GM21529 (cell line): ENCODE measurements around the gene EXD1.

Experiments used
- ATAC-seq: cut with Tn5 transposase; IDR thresholded peaks from one replicate; pipeline ENCODE4 v1.9.1; 2021; ENCODE audit not compliant: unreplicated experiment

The EXD1 gene

GRCh38 chr15:41231422-41232226, 1.1 kb upstream of the EXD1 start:
- peak; percentile 40 for ATAC-seq

GRCh38 chr15:41230345-41230649, 260 bp downstream of the EXD1 start:
- ATAC-seq = no peak

- ATAC-seq = no peak
Observed at GRCh38 chr15:41219381-41219780, 11.2 kb downstream of the EXD1 start.

GRCh38 chr15:41218851-41219250, 11.7 kb downstream of the EXD1 start:
- ATAC-seq = no peak

DNA sequence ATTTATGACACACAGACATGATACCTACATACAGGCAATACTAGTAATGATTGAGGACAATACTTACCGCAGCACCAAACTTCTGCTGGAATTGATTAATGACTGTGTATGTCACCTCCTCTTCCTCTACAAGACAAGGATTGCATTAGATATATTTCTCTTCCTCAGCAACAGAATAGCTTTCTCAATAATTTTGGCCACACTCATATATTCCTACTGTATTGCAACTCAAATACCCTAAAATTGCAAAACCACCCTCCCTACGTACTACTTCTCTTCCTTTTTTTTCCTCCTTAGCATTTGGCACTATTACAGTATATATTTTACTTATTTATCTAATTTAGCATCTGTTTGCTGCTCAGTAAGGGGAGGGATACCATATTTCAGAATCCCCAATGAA, 14.8 kb downstream of the EXD1 start:
- ATAC-seq = no peak

DNA sequence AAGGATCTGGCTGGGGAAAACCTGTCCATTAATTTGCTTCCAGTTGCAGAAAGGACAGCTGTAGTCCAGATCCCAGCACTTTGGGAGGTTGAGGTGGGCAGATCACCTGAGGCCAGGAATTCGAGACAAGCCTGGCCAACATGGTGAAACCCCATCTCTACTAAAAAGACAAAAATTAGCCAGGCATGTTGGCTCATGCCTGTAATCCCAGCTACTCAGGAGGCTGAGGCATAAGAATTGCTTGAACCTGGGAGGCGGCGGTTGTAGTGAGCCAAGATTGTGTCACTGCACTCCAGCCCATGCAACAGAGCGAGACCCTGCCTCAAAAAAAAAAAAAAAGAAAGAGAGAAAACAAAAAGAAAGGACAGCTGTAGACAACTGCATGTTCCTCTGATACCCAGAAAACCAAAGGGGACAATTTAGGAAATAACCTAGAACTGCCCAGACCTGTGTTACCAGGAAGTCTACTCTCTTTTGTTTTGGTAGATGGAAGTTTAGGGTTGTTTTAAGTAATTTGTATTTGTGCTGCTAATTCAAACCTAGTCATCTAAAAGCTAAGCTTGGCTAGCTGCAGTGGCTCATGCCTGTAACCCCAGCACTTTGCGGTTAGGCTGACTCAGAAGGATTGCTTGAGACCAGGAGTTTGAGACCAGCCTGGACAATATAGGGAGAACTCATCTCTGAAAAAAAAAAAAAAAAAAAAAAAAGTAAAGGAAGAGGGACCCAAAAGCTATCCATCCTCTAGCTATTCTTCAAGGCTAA, 22.7 kb downstream of the EXD1 start:
- ATAC-seq = no peak

GRCh38 chr15:41205315-41205714, 25.2 kb downstream of the EXD1 start:
- no peak for ATAC-seq

DNA sequence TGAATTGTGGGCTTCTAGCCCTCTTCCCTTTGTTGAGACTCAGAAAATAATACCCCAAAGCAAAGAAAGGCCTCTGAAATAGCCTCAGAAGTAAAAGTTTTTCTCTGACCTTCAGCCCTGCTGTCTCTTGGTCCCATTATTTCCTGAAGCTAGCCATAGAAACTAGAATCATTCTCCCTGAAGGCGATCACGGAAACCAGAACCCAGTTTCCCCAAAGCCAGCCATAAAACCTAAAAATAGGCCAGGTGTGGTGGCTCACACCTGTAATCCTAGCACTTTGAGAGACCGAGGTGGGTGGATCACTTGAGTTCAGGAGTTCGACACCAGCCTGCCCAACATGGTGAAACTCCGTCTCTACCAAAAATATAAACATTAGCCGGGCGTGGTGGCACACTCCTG, 27.2 kb downstream of the EXD1 start:
- ATAC-seq = no peak

DNA sequence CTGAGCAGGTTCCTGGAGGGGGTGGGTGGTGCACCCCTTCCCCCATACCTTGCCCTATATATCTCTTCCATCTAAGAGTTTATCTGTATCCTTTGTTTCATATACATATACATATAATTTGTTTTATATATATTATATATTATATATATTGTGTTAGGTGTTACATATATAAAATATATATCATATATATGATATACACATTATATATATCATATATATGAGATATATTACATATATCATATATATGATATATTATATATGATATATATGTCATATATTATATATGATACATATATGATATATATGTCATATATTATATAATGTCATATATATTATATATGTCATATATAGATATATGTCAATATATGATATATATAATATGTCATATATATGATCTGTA, 31.1 kb downstream of the EXD1 start:
- ATAC-seq = no peak

DNA sequence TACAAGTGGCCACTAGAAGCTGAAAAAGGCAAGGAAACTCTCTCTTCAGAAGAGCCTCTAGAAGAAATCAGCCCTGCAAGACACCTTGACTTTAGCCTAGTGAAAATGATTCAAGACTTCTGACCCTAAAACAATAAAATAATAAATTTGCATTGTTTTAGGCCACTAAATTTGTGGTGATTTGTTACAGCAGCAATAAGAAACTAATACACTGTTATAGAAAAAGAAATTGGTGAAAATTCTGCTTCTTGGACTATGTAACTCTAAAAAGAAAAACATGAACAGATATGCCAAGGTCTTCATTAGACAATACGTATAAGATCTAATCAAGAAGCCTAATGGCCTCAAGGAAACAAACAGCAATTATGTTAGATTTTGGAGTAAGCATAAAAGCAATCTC, 36.1 kb downstream of the EXD1 start:
- ATAC-seq = no peak

- ATAC-seq = no peak
Observed at GRCh38 chr15:41183581-41183980, 47.0 kb downstream of the EXD1 start.

GRCh38 chr15:41182266-41182665, 48.3 kb downstream of the EXD1 start:
- ATAC-seq = no peak

- ATAC-seq = no peak
Observed at GRCh38 chr15:41180206-41180789, 50.3 kb downstream of the EXD1 start.

DNA sequence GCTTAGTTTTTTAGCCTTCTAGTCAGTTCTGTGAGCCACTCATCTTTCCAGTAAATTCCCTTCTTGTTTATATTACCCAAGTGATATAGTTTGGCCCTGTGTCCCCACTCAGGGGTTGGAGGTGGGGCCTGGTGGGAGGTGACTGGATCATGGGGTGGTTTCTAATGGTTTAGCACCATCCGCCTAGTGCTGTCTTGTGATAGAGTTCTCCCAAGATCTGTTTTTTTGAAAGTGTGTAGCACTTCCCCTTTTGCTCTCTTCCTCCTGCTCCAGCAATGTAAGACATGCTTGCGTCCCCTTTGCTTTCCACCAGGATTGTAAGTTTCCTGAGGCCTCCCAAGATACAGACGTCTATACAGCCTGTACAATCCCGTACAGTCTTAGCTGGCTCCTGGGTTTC, 60.8 kb downstream of the EXD1 start:
- no peak for ATAC-seq

DNA sequence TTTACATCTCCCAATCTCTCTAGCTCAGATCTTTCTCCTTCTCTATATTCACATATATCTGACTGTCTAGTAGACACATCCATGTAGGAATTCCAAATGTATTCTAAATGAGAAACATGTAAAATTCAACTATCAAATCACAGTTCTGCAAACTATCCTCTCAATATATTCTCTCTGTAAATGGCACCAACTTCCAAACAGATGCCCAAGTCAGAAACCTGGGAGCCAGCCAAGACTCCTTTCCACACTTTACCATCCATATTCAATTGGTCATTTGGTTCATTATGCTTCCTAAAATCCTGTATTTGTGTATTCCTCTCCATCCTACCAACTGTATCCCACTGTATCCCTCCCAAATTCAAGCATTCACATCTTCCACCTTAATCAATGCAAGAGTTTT, 61.5 kb downstream of the EXD1 start:
- ATAC-seq = no peak

DNA sequence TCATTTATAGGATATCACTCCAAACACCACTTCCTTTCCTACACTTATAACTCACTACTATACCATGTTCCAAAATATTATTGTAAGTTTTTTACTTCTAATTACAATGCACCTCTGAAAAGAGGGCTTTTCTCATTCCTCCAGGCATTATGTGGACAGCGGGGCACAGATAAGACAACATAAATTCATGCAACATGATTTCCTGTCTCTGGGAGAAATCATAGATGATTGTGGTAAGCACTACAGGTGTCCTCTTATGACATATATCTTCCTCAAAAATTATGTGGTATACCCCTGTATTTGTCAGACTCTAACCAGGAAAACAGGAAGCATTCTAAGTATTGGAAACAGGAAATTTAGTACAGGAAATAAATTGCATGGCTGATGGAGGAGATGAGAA, 68.8 kb downstream of the EXD1 start:
- no peak for ATAC-seq

GRCh38 chr15:41161336-41161735, 69.2 kb downstream of the EXD1 start:
- no peak for ATAC-seq

GRCh38 chr15:41160639-41161315, 69.8 kb downstream of the EXD1 start:
- ATAC-seq = no peak

DNA sequence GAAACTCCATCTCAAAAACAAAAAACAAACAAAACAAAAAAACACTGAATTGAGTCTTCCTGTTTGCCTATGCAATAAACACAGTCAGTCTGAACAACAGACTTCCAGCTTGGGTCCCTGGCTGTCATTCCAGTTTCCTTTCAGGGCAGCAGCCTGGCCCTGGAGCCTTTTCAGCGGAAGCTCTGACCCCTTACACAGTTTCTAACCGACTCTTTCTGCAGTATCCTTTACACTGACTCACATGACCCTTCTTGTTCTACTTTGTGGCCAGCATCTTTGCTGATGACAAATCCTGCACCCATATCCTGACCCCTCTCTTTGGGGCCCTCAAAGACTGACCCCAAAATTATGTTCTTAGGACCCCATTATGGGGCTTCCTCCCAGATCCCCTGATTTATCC, 76.1 kb downstream of the EXD1 start:
- ATAC-seq = no peak

GRCh38 chr15:41153733-41154132, 76.8 kb downstream of the EXD1 start:
- no peak for ATAC-seq

- ATAC-seq = no peak
Observed at GRCh38 chr15:41151451-41152005, 79.0 kb downstream of the EXD1 start.
